Left ventricle myocardium inferior (tissue), 1 donor: ENCODE results near the gene FKBP1B. TPM values are rescaled to one million over a fixed set of nuclear protein-coding genes. Genes with fewer than 3 reads are reported as not detected.
A peak's percentile ranks its signal among the peaks of the same experiment; 100 is the strongest.

Experiments used
- DNase-seq: peaks from one replicate; pipeline ENCODE4 v3.0.0-alpha.2; 2020
- H3K27ac ChIP-seq: fragments of 200-600 bp; replicated peaks from 2 replicates; pipeline ENCODE4 v1.8.0; 2021
- H3K27me3 ChIP-seq: fragments of 200-600 bp; 2 replicates; pipeline ENCODE4 v1.8.0; 2021; ENCODE audit warnings: low read depth
- H3K36me3 ChIP-seq: fragments of 200-600 bp; 2 replicates; pipeline ENCODE4 v1.8.0; 2021
- H3K4me1 ChIP-seq: fragments of 200-600 bp; 2 replicates; pipeline ENCODE4 v1.8.0; 2021
- H3K4me3 ChIP-seq: fragments of 200-600 bp; 2 replicates; pipeline ENCODE4 v1.8.0; 2021; ENCODE audit warnings: mild to moderate bottlenecking, moderate library complexity
- H3K9me3 ChIP-seq: fragments of 200-600 bp; replicated peaks from 2 replicates; pipeline ENCODE4 v1.8.0; 2021
- intact Hi-C: fragments of 100-400 bp; cut with micrococcal nuclease; formaldehyde crosslinking; loops from one replicate; pipeline ENCODE4 v1.11.0; 2022
- total RNA-seq: library from RNA; stranded (reverse); fragmentation: NEBNext Ultra II Directional; extraction: Animal tissue kit (Norgen Biotek cat#: 25700); gene quantifications from one replicate; pipeline ENCODE4 v1.2.1, GENCODE V29; 2021
- TF ChIP-seq, protein P1 (sequence below): fragments of 200-600 bp; IDR thresholded peaks from 2 replicates; pipeline ENCODE4 v1.8.0; 2021; ENCODE audit warnings: antibody characterized with exemption, mild to moderate bottlenecking, borderline replicate concordance
- donor health status: DM: no; HTN: yes; CAD: no; lungs with severe emphysema.

FKBP1B gene
- total RNA-seq, 1 donor from 2014 or later = 2.1 TPM

DNA sequence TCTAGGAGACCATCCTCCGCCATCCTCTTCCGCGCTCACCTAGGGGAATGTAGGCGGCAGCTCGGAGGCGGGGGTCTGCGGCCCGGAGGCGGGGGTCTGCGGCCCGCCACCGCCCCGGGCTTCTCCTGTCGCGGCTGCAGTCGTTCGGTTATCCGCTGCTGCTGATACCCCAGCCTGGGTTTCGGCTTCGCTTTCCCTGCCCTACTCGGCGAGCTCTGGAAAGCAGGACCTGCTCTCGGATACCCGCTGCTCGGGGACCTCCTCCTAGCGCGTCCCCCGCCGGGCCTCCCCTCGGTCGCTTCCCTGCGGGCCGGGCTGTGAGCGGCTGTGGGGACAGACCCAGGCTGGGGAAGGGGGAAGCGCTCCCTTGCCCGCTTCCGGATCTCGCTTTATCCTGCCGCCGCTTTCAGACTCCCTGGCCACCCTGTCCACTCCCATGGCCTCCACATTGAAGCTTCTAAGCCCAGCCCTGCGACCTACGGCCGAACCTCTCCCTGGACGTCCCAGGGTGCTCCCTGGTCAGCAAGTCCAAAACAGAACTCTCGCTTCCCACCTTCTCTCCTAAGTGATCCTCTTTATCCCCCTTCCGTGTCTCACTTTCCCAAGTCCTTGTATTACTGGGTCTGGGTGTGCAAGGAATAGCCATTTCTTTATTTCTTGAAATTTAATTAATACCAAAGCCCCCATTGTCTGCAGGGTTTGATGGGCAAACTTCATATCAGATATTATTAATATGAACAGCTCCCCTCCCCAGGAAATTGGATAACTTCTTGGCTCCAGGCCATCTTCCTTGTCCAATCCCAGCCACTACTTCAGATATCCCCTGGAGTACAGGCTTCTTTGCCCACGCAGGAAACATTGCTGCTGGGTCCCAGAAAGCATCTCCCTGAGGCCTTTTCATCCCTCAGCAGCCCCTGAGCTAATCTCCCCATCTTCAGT, 769 bp downstream of the FKBP1B start:
- no peaks in the 10 kb centered on the region for H3K9me3 ChIP-seq
- peaks cover 43% of the 10 kb centered on the region for H3K4me1 ChIP-seq
- H3K27me3 ChIP-seq = no peaks in the 10 kb centered on the region
- DNase-seq = peak; percentile 28
- H3K4me3 ChIP-seq = peak overlapping the region; percentile 88
- H3K27ac ChIP-seq = peak overlapping the region; percentile 72
- TF ChIP-seq, protein P1, sequence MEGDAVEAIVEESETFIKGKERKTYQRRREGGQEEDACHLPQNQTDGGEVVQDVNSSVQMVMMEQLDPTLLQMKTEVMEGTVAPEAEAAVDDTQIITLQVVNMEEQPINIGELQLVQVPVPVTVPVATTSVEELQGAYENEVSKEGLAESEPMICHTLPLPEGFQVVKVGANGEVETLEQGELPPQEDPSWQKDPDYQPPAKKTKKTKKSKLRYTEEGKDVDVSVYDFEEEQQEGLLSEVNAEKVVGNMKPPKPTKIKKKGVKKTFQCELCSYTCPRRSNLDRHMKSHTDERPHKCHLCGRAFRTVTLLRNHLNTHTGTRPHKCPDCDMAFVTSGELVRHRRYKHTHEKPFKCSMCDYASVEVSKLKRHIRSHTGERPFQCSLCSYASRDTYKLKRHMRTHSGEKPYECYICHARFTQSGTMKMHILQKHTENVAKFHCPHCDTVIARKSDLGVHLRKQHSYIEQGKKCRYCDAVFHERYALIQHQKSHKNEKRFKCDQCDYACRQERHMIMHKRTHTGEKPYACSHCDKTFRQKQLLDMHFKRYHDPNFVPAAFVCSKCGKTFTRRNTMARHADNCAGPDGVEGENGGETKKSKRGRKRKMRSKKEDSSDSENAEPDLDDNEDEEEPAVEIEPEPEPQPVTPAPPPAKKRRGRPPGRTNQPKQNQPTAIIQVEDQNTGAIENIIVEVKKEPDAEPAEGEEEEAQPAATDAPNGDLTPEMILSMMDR = no peak
- intact Hi-C loops = no loop called here
- H3K36me3 ChIP-seq = no peaks in the 10 kb centered on the region

DNA sequence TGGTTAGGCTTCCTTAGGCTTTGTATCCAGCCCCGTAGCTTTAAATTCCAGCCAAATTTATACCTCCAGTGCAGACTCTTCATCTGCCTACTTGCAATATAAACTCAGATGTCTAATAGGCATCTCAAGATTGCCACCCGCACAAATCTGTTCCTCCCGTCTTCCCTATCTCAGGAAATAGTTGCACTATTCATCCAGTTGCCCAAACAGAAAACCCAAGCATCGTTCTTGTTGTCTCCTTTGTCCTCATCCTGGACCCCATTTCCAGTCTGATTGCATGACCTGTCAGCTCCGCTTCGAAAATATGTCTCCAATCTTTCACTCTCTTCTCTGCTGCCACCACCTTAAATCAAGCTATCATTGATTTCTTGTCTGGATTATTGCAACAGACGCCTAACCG, 2.3 kb downstream of the FKBP1B start:
- H3K4me3 ChIP-seq = no peak overlapping the region
- DNase-seq = no peak
- no peaks in the 10 kb centered on the region for H3K36me3 ChIP-seq
- intact Hi-C loops = no loop called here
- H3K27ac ChIP-seq = no peak overlapping the region
- TF ChIP-seq, protein P1 = no peak
- no peaks in the 10 kb centered on the region for H3K9me3 ChIP-seq
- no peaks in the 10 kb centered on the region for H3K27me3 ChIP-seq
- peaks cover 33% of the 10 kb centered on the region for H3K4me1 ChIP-seq

DNA sequence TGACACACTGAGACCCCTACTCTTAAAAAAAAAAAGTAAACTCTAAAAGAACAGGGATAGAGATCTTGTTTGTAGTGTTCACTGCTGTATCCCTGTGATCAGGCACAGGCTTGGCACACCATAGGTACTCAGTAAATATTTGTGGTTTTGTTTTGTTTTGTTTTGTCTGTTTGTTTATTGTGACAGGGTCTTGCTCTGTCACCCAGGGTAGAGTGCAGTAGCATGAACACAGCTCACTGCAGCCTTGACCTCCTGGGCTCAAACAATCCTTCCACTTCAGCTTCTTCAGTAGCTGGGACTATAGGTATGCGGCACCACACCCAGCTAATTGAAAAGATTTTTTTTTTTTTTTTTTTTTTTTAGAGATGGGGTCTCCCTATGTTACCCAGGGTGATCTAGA, 3.4 kb downstream of the FKBP1B start:
- intact Hi-C loops = no loop called here
- TF ChIP-seq, protein P1 = no peak
- H3K9me3 ChIP-seq = no peaks in the 10 kb centered on the region
- H3K27ac ChIP-seq = no peak overlapping the region
- no peak for DNase-seq
- no peaks in the 10 kb centered on the region for H3K36me3 ChIP-seq
- no peaks in the 10 kb centered on the region for H3K27me3 ChIP-seq
- peaks cover 25% of the 10 kb centered on the region for H3K4me1 ChIP-seq
- no peak overlapping the region for H3K4me3 ChIP-seq

DNA sequence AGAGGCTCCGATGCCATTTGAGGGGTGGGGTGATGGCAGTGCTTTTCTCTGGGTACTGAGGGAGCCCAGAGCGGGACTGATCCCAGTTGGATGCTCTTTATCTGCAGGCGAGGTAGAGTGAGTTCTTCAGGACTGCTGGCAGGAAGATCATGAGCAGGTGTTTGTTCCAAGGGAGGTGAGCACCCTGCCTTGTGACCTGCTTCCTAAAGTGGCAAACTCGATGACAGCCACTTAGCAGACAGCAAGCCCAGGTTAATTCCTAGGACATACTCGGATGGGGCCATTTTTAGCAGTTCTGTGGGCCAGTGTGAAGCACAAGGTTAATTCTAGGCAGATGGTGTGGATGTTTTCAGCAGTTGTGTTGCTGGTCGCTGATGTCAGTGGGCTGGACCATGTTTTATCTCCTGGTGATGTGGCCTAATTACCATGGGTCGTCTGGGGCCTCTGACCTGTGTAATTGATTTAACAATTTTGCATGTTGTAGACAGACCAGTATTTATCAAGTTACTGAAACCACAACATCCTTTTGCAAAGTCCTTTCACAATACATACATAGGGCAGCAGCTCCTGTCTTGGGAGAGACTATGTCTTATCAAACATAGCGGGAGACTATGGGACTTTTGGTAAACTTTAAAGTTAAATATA, 4.9 kb downstream of the FKBP1B start:
- H3K4me1 ChIP-seq = peaks cover 12% of the 10 kb centered on the region
- H3K4me3 ChIP-seq = no peak overlapping the region
- no peaks in the 10 kb centered on the region for H3K36me3 ChIP-seq
- no peak for DNase-seq
- no peaks in the 10 kb centered on the region for H3K27me3 ChIP-seq
- intact Hi-C loops = no loop called here
- H3K27ac ChIP-seq = no peak overlapping the region
- TF ChIP-seq, protein P1 = no peak
- no peaks in the 10 kb centered on the region for H3K9me3 ChIP-seq

DNA sequence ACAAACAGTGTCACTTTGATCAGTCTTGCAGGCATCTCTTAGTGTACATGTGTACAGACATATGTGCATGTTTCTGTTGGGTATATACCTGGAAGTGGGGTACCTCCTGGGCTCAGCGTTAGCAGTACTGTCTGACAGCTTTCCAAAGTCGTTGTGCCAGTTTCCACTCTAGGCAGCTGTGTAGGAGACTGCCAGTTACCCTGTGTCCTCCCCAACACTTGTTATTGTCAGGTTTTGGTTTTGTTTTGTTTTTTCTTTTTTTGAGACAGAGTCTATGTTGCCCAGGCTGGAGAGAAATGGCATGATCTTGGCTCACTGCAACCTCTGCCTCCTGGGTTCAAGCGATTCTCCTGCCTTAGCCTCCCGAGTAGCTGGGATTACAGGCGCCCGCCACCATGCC, 6.2 kb downstream of the FKBP1B start:
- intact Hi-C loops = no loop called here

More for the DNA sequence above, 6.2 kb downstream of the FKBP1B start:
- no peaks in the 10 kb centered on the region for H3K9me3 ChIP-seq
- H3K36me3 ChIP-seq = no peaks in the 10 kb centered on the region
- TF ChIP-seq, protein P1 = no peak
- H3K4me1 ChIP-seq = no peaks in the 10 kb centered on the region
- DNase-seq = no peak
- H3K27ac ChIP-seq = no peak overlapping the region
- H3K4me3 ChIP-seq = no peak overlapping the region
- H3K27me3 ChIP-seq = no peaks in the 10 kb centered on the region
